H1 (cell line): ENCODE data around the gene RAD18. TPM values are rescaled to one million over a fixed set of nuclear protein-coding genes. Genes with fewer than 3 reads are reported as not detected.

Experiments
- BRCA1 ChIP-seq: IDR thresholded peaks from 2 replicates; pipeline ENCODE4 v1.6.1; 2012; ENCODE audit warnings: low read depth, low read length, improper control_type of control experiment
- CBX8 ChIP-seq: fragments of 300-800, 300-1000 bp; sonication (generic); IDR thresholded peaks from 2 replicates; pipeline ENCODE4 v1.7.1; 2016; ENCODE audit warnings: low read depth, low read length, borderline replicate concordance
- CHD1 ChIP-seq: IDR thresholded peaks from 2 replicates; pipeline ENCODE4 v1.6.1; 2012; ENCODE audit warnings: low read depth, low read length, improper control_type of control experiment
- GABPA ChIP-seq: IDR thresholded peaks from 2 replicates; pipeline ENCODE4 v1.6.1; 2011; ENCODE audit warnings: mild to moderate bottlenecking, low read length, moderate library complexity, borderline replicate concordance; ENCODE audit not compliant: insufficient read depth
- HDAC2 ChIP-seq, 2 experiments: fragments of 300-600 bp in 1 of 2; sonication (generic) in 1 of 2; IDR thresholded peaks; 2 replicates each; pipeline ENCODE4 v1.6.1; 2011 to 2012; ENCODE audit warnings: low read depth in 2 of 2, low read length in 2 of 2, mild to moderate bottlenecking in 2 of 2, moderate library complexity in 2 of 2, borderline replicate concordance in 1 of 2, inconsistent platforms in 1 of 2
- KDM5A ChIP-seq: fragments of 200-600 bp; IDR thresholded peaks from 2 replicates; pipeline ENCODE4 v1.7.1; 2012; ENCODE audit warnings: mild to moderate bottlenecking, low read length, inconsistent platforms, mixed read lengths
- SIN3A ChIP-seq, 2 experiments: IDR thresholded peaks in 1 of 2; conservative IDR thresholded peaks in 1 of 2; 2 replicates each; pipeline ENCODE4 v1.6.1; 2011 to 2012; ENCODE audit warnings: low read length in 2 of 2, improper control_type of control experiment in 1 of 2, low read depth in 1 of 2, mild to moderate bottlenecking in 1 of 2
- polyA plus RNA-seq, 7 experiments: library from polyadenylated mRNA; depleted of rRNA in 3 of 7; stranded (reverse) in 5 of 7; unstranded in 2 of 7; fragments of >200 nt in 5 of 7; fragments of 200-250 nt in 2 of 7; gene quantifications; 1 replicate in 5 of 7; 2 replicates in 1 of 7; 4 replicates in 1 of 7; pipeline versions ENCODE4 v1.2.1 to v1.2.3, GENCODE V29; 2011 to 2013; ENCODE audit warnings: missing spikeins in 2 of 7, mixed read lengths in 2 of 7
- total RNA-seq: library from RNA; stranded (reverse); fragmentation: NEBNext Ultra II Directional; extraction: Animal tissue kit (Norgen Biotek cat#: 25700); gene quantifications from 2 replicates; pipeline ENCODE4 v1.2.1, GENCODE V29; 2021
- TF ChIP-seq, protein P1 (sequence below), 3 experiments: IDR thresholded peaks; 1 replicate in 2 of 3; 2 replicates in 1 of 3; pipeline versions ENCODE4 v1.5.1 to v1.6.1; 2011; ENCODE audit warnings: low read length in 3 of 3, mild to moderate bottlenecking in 3 of 3, inconsistent platforms in 2 of 3, low read depth in 1 of 3, moderate library complexity in 1 of 3; ENCODE audit not compliant: insufficient read depth in 1 of 3; ENCODE audit errors: control extremely low read depth in 1 of 3

The RAD18 gene
- total and polyA plus RNA-seq, 2 of the 8 experiments (the other 6 are each of a cell fraction or from before 2014, with no cell fraction given) = 13.0 to 23.2 TPM

DNA sequence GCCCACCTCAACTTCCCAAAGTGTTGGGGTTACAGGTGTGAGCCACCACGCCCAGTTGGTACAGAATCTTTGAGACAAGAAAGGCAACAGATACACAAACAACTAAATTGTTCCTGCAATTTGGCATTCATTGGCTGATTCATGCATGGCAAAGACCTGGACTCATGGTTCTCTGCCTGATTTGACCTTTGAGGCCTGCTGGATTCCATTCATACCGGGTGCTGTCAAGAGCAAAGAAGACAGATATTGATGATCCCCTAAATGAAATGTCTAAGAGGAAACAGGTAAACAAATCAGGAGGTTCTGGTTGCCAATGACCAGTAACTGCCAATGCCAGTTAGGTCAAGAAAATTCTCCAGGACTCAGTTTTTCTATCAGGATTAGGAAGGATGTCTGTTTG, 43.9 kb upstream of the RAD18 start (continued):
- no peak for TF ChIP-seq SIN3A (conservative IDR thresholded peaks at IDR 0.05 in 1 of 2, IDR thresholded peaks at IDR 0.05 in 1 of 2; ENCODE audit: low read depth in 1 of 2, low read length in 2 of 2)
- TF ChIP-seq, protein P1, sequence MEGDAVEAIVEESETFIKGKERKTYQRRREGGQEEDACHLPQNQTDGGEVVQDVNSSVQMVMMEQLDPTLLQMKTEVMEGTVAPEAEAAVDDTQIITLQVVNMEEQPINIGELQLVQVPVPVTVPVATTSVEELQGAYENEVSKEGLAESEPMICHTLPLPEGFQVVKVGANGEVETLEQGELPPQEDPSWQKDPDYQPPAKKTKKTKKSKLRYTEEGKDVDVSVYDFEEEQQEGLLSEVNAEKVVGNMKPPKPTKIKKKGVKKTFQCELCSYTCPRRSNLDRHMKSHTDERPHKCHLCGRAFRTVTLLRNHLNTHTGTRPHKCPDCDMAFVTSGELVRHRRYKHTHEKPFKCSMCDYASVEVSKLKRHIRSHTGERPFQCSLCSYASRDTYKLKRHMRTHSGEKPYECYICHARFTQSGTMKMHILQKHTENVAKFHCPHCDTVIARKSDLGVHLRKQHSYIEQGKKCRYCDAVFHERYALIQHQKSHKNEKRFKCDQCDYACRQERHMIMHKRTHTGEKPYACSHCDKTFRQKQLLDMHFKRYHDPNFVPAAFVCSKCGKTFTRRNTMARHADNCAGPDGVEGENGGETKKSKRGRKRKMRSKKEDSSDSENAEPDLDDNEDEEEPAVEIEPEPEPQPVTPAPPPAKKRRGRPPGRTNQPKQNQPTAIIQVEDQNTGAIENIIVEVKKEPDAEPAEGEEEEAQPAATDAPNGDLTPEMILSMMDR (IDR thresholded peaks at IDR 0.05; ENCODE audit: control extremely low read depth in 1 of 3, insufficient read depth in 1 of 3, low read depth in 1 of 3, low read length in 3 of 3) = no peak
- TF ChIP-seq CBX8 = no peak
- TF ChIP-seq BRCA1 = no peak
- TF ChIP-seq CHD1 = no peak
- no peak for TF ChIP-seq GABPA
- TF ChIP-seq HDAC2 (IDR thresholded peaks at IDR 0.05; ENCODE audit: borderline replicate concordance in 1 of 2, low read depth in 2 of 2, low read length in 2 of 2) = no peak
- no peak for TF ChIP-seq KDM5A
